Kidney capillary endothelial cell (primary cell): Measurements from ENCODE around the gene SUSD6.
"Not testable (repeated sequence)": the region's sequence is repeated elsewhere in the genome, so short reads cannot be mapped to it uniquely, and the experiment has no call there.

Experiments
- DNase-seq: peaks from one replicate; pipeline ENCODE4 v3.0.0-alpha.2; 2018; ENCODE audit warnings: low spot score

Gene SUSD6

DNA sequence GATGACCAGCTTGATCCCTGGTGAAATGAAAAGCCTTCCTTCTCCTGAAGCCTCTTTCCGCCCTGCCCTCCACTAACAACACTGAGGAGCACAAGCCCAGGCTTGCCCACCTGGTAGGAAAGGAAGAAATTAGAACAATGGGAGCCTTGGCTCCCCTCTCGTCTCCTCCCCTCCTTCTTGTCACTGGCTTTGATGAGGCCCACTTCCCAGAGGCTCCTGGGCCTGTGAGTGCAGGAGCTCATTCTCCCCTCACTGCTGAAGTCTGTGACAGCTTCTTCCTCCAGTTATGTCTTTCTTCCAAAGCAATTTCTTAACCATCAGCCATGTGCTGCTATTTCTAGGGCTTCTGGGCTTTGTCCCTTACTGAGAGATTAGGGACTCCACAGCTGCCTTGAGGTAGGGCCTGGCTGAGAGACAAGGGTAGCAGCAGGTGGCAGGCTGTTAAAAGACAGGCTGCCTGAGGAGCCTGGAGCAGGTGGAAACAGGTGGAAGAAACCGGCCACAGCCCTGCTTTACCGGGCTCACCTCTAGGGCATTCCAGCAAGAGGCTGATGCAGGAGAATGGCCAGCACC lies 101.9 kb downstream of the SUSD6 start:
- no peak for DNase-seq

DNA sequence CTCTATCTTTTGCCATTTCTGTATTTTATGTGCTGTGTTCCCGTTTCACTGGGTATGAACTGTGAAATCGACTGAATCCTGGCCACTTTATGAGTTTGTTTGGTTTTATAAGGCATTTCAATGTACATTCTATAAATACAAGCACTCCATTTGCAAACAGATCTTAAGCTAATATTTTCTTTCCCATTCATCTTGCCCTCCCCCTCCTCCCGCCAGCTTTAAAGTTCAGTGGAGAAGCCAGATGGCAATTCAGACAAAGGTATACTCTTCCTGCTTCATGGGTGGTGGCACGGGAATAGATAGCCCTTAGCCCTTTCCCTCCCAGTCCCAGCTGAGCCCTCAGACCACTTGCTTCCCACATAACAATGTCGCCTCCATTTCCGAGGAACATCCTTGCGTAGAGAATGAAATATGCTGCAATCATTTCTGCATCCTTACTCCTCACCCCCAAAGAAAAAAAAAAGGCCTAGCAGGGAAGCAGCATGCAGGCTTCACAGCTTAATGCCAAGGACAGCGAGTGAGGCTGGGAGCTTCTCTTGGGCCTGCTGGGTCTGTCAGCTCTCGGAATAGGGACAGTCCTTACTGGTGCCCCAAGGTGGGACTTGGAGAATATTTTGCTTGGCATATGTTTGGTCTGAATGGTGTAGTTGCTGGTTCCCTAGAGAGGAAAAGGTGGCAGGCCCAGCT lies 102.7 kb downstream of the SUSD6 start:
- DNase-seq = no peak

DNA sequence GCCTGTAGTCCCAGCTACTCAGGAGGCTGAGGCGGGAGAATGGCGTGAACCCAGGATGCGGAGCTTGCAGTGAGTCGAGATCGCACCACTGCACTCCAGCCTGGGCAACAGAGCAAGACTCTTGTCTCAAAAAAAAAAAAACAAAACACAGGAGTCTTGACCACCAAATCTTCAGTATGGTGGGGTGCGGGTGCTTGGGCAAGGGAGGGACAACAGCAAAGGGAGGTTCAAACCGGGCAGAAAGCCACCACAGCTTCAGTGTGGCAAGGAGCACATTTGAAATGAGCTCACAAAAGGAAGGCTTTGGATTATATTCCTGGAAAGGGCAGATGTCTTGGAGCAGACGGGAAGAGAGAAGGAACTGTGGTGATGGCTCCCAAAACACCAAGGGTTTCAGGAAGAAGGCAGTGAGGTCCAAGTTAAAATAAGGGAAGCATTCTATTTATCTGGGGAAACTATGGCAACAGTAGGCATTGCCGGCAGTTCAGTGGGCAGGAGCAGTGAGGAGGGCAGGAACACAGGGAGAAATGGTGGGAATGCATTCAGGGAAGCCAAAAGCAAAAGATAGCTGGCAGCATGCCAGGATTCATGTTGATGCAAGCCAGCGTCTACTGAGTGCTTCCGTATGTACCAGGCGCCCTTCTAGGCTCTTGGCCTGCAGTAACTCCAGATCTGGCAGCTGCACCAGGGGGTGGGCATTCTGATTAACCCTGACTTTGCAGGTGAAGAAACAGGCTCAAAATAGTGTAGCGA lies 104.5 kb downstream of the SUSD6 start:
- DNase-seq = no peak

DNA sequence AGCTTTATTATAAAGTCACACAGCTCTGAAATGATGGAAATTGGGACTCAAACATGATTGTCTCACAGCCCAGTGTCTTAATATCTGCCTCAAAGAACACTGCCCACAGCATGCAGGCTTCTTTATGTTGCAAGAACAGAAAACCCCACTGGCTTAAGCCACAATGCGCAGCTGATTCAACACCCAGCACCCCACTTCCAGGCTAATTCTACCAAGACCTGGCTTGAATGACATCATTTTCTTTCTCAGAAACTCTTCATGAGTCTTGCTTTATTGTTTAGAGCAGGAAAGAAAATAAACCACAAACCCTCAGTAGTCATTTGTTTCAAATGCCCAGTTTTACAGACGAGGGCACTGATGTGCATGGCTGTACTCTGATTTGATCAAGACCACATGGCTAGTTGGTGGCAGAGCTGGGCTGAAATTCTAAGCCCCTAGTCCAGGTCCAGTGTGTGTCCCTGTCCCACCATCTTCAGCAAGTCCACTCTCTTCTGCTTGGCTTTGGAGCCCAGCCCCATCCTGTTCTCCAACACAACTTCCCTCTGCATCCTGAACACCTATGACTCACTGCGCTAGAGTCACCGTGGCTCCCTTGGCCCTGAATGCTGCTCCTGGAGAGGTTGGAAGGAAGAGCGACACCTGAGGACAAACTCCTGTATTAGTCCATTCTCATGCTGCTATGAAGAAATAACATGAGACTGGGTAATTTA lies 105.2 kb downstream of the SUSD6 start:
- peak; percentile 78 for DNase-seq

DNA sequence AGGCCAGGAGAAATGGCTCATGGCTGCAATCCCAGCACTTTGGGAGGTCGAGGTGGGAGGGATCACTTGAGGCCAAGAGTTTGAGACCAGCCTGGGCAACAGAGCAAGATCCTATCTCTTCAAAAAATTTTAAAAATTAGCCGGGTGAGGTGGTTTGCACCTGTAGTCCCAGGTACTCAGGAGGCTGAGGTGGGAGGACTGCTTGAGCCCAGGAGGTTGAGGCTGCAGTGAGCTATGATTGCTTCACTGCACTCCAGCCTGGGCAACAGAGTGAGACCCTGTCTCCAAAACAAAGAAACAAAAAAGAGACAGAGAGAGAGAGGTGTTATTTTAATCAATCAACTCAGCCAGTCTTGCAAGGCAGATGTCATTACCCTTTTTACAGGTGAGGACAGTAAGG lies 107.2 kb downstream of the SUSD6 start:
- not testable (repeated sequence) for DNase-seq

DNA sequence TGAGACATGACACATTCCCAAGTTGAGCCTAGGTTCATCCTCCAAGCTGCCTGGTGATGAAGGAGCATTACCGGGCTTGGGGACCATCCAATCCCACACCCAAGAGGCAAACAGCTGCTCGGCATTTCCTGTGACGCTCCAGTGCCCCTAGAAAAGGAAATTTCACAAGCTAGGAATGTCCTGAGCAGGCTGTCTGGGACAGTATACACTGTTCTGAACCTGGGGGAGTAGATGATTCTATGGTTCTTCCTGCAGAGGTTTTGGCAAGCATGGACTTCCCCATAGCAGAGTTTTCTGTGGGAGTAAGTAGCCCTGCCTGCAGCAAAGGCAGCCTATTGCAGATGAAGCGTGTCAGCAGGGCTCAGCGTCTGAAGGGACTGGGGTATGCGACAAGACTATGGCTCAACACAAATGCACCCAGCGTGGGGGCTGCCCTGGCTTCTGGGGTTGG lies 108.1 kb downstream of the SUSD6 start:
- peak; percentile 95 for DNase-seq

DNA sequence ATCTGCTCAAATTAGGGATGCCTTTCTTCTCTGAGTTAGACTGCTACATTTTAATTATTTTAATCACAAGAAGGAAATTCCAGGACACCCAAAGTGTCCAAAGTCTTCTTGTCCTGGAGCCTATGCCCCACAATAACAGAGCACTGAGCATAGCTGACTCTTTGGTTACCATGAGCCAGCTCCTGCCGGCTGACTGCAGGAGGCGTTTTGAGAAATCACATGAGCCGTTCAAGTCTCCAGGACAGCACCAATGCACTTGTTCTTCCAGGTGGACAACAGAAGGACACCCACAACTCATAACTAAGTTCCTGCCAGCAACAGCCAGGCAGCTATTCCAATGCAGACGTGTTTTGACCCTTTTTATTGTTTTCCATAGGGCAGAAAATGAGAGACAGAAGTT lies 109.5 kb downstream of the SUSD6 start:
- DNase-seq = no peak

DNA sequence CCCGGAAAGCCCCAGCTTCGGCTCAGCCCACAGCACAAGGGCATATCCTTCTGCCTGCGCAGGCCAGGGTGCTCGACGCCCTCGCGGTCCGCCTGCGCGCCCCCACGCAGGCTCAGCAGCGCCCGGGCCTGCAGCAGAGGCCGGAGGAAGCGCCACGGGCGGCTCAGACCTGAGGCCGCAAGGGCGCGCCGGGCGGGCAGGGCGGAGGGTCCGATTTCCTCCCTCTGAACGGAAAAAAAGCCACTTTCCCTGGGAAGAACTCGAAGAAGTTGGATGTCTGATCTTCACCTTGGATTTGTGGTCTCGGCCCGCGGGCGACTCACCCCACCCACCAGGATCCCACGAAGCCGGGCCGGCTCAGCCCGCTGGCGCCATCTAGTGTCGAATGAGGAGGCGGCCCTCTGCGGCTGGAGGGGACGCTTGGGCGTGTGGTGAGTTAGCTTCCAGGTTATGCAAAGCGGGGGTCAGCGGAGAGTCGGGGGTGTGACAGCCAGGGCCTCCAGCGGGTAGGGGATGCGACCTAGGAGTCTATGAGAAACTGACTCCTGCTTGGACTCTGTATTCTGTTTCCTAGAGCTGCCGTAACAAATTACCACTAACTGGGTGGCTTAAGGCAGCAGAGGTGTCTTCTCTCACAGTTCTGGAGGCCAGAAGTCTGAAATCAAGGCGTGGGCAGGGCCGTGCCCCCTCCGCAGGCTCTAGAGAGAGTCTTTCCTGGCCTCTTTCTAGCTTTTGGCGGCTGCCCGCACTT lies 115.5 kb downstream of the SUSD6 start:
- DNase-seq = peak; percentile 79

DNA sequence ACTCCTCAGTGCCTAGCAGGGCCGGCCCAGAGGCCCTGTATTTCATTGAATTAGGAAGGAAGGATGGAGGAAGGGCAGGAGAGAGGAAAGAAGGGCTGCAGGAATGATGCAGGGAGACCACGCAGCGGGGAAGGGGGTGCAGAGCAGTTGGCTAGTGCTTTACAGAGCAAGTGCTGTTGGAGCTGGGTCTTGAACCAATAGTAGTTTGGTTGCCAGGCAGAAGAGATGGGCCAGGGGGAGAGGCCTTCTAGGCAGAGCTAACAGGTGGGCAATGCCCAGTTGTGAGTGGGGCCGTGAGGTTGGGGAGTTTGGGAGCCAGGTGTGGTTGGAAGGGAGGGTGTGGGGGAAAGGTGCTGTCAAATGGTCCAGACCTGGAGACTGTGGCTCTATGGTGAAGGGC lies 116.5 kb downstream of the SUSD6 start:
- no peak for DNase-seq

DNA sequence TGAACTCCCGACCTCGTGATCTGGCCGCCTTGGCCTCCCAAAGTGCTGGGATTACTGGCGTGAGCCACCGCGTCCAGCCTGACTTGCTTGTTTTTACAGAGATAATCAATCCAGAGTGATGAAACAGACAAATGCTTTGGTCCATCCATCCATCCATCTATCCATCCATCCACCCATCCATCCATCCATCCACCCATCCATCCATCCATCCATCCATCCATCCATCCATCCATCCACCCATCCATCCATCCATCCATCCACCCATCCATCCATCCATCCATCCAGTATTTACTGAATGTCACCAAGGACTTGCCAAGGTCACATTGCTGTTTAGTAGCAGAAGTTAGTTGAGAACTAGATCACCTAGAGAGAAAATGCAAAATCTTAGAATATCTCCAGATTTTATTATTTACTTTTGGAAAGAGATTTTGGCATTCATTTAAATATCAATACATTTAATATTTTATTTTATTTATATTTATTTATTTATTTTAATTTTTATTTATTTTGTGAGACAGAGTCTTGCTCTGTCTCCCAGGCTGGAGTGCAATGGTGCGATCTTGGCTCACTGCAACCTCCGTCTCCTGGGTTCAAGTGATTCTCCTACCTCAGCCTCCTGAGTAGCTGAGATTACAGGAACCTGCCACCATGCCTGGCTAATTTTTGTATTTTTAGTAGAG lies 120.7 kb downstream of the SUSD6 start:
- DNase-seq = not testable (repeated sequence)

DNA sequence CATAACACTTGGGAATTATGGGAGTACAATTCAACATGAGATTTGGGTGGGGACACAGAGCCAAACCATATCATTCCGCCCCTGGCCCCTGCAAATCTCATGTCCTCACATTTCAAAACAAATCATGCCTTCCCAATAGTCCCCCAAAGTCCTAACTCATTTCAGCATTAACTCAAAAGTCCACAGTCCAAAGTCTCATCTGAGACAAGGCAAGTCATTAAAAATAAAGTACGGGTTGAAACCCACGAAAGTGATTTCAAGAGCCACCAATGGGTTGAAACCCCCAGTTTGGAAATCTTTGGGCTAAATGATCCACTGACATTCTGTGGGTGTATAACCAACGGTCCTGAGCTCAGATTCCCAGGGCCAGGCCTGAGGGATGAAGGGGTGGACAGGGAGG lies 125.0 kb downstream of the SUSD6 start:
- DNase-seq = not testable (repeated sequence)

DNA sequence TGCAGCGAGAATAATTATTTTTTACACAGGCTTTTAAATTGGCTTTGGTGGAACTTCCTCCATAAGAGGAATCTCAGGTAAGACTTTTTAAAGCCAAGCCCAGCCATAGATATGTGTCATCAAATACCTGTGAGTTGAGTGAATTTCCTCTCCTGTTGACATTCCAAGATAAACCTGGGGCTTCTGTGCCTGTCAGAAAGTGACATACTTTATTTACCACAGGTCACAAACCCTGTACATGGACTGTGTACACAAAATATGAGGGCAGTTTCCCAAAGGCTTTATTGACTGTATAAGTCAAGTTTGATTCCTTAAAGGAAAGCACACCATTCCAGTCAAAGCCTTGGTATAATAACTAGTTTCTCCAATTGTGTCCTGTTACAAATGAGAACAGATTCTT lies 129.7 kb downstream of the SUSD6 start:
- no peak for DNase-seq

DNA sequence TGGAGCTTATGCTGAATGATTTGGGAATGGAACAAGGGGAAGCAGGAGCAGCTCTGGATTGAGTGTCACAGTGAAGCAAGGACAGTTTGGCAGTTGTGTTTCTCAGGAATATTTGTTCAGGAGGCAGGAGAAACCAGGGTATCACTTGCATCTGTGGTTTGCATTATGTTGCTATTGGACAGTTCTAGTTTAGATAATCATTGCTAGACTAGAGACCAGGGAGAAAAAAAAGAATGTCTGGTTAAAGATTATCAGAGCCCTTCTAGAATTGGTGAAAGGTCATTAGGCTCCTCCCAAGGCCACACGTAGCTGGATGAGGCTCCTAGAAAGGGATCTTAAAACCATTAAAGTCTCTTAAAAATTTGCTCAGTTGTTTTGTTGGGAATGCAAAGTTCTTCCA lies 138.6 kb downstream of the SUSD6 start:
- DNase-seq = no peak

DNA sequence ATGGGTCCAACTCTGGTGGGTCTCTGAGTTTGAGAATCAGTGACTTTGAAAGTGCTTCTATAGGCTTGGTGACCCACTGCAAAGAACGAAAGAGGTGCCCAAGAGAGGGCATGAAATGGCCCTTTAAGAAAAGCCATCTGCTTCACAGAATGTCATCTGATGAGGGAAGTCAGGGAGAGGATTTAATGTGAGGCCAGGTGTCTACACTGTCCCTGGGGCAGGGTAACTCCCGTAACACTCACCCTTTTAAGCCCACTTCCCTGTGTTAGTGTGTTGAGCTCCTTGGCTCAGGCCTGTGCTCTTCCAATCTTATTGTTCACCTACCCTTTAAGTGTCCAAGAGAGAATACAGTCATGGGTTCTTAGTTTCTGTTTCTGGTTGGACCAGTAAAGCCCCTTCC lies 139.1 kb downstream of the SUSD6 start:
- no peak for DNase-seq

DNA sequence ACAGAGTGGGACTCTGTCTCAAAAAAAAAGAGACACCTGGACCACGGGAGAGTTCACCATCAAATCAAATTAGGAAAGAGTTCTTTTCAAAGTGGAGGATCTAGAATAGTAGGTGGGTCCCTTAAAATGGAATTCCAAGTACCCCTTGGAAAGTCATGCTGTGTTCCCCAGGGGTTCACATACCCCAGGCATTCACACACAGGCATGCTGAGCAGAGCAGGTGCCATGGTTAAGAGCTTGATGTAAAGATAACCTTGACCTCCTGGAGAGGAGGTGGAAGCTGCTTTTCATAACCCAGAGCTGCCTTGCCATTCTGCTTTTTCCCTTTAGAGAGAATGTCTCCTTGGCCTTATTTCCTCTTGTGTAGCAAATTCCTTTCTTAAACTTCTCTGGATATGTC lies 141.4 kb downstream of the SUSD6 start:
- DNase-seq = no peak

DNA sequence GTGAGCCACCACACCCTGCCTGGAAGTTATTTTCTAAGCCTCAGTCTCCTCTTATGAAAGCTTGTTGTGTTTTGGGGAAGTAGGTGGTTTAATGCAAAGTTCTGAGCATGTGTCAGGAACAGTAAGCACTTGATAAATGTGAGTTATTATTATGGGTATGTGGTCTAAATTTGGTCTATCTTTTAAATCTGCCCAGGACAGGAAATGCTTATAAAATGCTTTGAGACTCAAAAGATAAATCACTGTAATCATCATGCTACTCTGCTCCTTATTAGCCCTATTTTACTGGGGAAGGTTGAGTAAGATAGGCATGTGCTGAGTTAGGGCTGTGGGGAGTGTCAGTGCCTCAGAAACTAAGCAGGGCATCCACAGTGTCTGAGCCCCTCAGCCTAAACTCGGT lies 142.5 kb downstream of the SUSD6 start:
- DNase-seq = no peak

DNA sequence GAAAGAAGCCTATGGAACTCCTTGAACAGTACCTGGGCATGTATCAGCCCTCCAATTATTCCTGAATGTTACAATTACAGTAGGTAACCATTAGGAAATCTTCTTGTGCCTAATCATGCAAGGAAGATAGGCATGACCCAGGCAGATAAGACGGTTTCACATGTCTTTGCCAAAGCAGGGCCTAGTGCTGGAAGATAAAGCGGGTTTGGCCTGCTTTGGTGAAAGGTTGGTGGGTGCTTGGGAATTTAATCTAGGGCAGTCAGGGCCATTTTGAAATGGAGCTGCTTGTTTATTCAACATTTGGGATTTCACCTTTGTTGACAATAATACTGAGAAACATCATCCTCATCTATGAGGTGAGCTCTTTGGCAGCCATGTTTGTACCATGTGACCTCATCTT lies 143.1 kb downstream of the SUSD6 start:
- no peak for DNase-seq

DNA sequence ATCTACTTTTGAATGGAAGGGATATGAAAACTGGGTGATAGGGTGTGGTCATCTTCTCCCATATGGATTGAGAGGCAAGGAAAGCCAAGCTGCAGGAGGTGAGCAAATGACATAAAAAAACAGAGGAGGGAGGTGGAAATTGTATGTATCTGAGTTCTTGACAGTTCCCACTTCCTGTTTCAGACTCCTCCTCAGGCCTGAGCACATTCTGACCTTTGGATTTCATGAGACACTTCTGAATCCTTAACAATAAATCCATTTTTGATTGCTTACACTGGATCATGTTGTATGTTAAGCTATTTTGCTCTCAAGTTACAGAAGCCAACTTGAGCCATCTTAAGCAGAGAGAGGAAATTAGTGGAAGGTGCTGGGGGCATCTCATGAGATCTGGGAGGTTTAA lies 143.9 kb downstream of the SUSD6 start:
- no peak for DNase-seq

DNA sequence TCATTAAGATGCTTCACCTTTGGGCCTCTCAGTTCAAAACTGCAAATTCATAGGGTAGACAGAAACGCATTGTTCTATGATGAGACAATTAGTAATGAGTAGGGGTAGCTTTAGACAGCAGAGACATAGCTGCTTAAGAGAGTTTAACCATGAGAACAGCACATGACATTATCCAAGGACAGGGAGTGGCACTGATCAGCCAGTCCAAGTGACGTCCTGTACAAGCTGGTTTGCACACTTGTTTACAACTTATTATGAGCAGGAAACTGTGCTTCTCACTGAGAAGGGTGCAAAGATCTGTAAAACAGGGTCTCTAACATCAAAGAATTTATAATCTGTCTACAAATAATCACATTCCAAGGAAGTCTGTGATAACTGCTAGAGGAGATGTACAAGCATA lies 144.4 kb downstream of the SUSD6 start:
- no peak for DNase-seq

DNA sequence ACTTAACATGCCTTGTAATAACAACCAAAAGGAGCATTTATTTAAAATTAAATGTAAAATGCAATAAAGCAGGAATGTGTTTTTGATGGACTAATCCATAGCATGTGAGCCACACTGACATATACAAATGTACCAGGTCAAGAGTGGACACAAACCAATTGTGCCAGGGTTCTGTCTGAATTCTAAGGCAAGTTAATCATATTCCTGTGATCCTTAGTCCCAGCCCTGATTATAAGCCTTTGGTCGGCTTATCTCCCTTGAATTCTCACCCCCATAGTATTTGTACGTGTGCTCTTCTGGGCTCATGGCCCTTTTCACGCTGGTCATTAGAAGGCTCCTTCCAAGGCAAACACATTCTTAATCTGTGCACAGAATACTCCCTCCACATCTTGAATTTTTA lies 144.9 kb downstream of the SUSD6 start:
- DNase-seq = no peak

DNA sequence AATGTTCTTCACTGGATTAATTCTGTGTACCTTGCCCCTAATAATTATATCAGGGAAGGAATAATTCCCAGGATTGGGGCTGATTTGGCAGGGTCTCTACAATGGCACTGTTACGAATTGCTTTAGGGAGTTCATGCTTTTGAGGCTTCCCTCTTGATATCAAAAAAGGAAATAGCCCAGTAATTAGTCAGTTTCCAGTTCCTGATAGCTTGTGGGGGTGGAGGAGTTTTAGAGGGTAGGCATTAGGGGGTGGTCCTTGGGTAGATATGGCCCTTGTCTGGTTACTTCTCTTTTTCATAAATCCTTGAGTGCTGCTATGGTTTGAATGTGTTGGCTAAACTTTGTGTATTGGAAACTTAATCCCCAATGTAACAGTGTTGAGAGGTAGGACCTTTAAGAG lies 149.4 kb downstream of the SUSD6 start:
- peak; percentile 74 for DNase-seq
